Adrenal gland (tissue), 12 donors: ENCODE data around the gene SIT1. TPM values are rescaled to one million over a fixed set of nuclear protein-coding genes. Genes with fewer than 3 reads are reported as not detected.

ENCODE experiments used
- DNase-seq, 7 donors: peaks; one replicate each; pipeline ENCODE4 v3.0.0-alpha.2; 2019 to 2020
- H3K27ac ChIP-seq, 5 donors: fragments of 200-600 bp; sonication (generic) in 4 of 5; 1 replicate in 3 of 5; 2 replicates in 2 of 5; pipeline versions ENCODE4 v1.5.1 to v1.8.0; 2016 to 2020; ENCODE audit warnings: mild to moderate bottlenecking in 1 of 5
- H3K27me3 ChIP-seq: fragments of 200-600 bp; 2 replicates; pipeline ENCODE4 v1.8.0; 2021
- H3K36me3 ChIP-seq, 2 donors: fragments of 200-600 bp; replicated peaks in 1 of 2; 1 replicate in 1 of 2; 2 replicates in 1 of 2; pipeline versions ENCODE4 v1.5.1 to v1.8.0; 2018 to 2022
- H3K4me1 ChIP-seq, 2 donors: fragments of 200-600 bp; replicated peaks in 1 of 2; 1 replicate in 1 of 2; 2 replicates in 1 of 2; pipeline versions ENCODE4 v1.5.1 to v1.8.0; 2018 to 2021
- H3K4me3 ChIP-seq, 4 donors: fragments of 200-600 bp; sonication (generic) in 3 of 4; one replicate each; pipeline ENCODE4 v1.5.1; 2016 to 2018
- H3K9me3 ChIP-seq, 3 donors: fragments of 200-600 bp; sonication (generic) in 1 of 3; replicated peaks in 1 of 3; 1 replicate in 2 of 3; 2 replicates in 1 of 3; pipeline versions ENCODE4 v1.5.1 to v1.8.0; 2016 to 2021
- POLR2A ChIP-seq, 2 donors: fragments of 450-650 bp; IDR thresholded peaks; one replicate each; pipeline ENCODE4 v1.6.1; 2017; ENCODE audit warnings: antibody characterized with exemption in 2 of 2, mild to moderate bottlenecking in 2 of 2, moderate library complexity in 1 of 2
- WGBS, 4 donors: extraction: QIAGEN DNeasy Blood & Tissue Kit in 2 of 4; methylation state at CpG; one replicate each; pipeline versions ENCODE4 v1.1.5 to v1.1.7; 2013 to 2017; 5-methylcytosine and 5-hydroxymethylcytosine counted together
- intact Hi-C, 2 donors: fragments of 100-400 bp; cut with DNase I; formaldehyde crosslinking; loops; one replicate each; pipeline versions ENCODE4 v1.14.1 to v1.15.0; 2022 to 2023
- polyA plus RNA-seq, 3 donors: library from polyadenylated mRNA; stranded (reverse); fragments of 200-250 nt in 2 of 3; fragments of 350-450 nt in 1 of 3; fragmentation: Illumina TruSeq in 1 of 3; extraction: RNeasy Lipid Tissue Mini Kit (QIAGEN cat#74804) in 1 of 3; gene quantifications; one replicate each; pipeline ENCODE4 v1.2.3, GENCODE V29; 2013 to 2014
- total RNA-seq, 9 donors: library from RNA; depleted of rRNA in 4 of 9; stranded (reverse); fragments of >200 nt in 4 of 9; fragments of 120-200 nt in 1 of 9; fragmentation: NEBNext Ultra II Directional in 1 of 9; extraction: Animal tissue kit (Norgen Biotek cat#: 25700) in 1 of 9; gene quantifications; one replicate each; pipeline versions ENCODE4 v1.1.0 to v1.2.4, GENCODE V29; 2013 to 2023
- TF ChIP-seq, protein P1 (sequence below), 6 experiments: fragments of 450-650 bp in 4 of 6; fragments of 200-600 bp in 2 of 6; sonication (generic) in 1 of 6; IDR thresholded peaks; 1 replicate in 5 of 6; 2 replicates in 1 of 6; pipeline versions ENCODE4 v1.5.1 to v1.8.0; 2016 to 2021; ENCODE audit warnings: antibody characterized with exemption in 6 of 6, mild to moderate bottlenecking in 2 of 6, moderate library complexity in 1 of 6
- donor health status: healthy with polysubstance abuse.
- donor health status: Bipolar disorder and iron deficiency.
- donor health status: DM: yes; HTN: yes; CAD: no.
- donor health status: DM: no; HTN: no; CAD: no.
- donor health status: DM: no; HTN: no; CAD: no.
- donor health status: DM: yes; HTN: yes; CAD: no.

The SIT1 gene
- total and polyA plus RNA-seq, 12 donors = 0.06 to 2.1 (median 0.83) TPM; not detected in 2

DNA sequence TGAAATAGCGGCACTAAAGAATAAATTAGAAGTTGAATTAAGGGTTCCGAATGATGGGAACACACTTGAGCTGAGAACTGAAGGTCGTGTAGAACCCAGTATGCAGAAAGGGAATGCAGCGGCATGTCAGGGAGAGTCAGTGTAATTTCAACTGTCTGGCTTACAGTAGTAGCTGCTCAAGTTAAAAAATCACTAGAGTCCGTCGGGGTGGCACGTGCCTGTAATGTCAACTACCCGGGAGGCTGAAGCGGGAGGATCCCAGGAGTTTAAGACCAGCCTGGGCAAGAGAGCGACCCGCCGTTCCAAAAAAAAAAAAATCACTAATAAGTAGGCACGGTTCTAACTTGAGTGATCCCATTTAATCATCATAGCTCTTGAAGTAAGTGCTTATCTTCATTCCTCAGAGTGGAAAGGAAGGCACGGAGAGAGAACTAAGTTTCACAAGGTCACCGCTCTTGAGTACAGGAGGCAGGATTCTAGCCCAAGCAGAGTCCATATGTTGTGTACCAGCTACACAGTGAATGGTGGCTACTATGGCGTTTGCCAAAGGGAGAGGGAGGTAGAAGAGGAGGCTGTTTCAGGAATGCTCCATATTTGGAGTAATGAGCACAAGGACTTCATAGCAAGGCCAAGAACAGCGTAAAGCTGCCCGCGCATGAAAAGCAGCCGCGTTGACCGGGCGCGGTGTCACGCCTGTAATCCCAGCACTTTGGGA is 6.3 kb upstream of the SIT1 start:
- Histone ChIP-seq H3K36me3 (peaks cover 0 to 4% of the 10 kb centered on the region in 2 donors), H3K9me3 (no peaks in the 10 kb centered on the region), H3K27ac (peak overlapping the region; percentile 80 to 97 (median 95)), H3K4me3 (peak overlapping the region in 1 of 4 donors; percentile 46), H3K27me3 (no peaks in the 10 kb centered on the region), H3K4me1 (peaks cover 6 to 41% of the 10 kb centered on the region in 2 donors)
- TF ChIP-seq, protein P1, sequence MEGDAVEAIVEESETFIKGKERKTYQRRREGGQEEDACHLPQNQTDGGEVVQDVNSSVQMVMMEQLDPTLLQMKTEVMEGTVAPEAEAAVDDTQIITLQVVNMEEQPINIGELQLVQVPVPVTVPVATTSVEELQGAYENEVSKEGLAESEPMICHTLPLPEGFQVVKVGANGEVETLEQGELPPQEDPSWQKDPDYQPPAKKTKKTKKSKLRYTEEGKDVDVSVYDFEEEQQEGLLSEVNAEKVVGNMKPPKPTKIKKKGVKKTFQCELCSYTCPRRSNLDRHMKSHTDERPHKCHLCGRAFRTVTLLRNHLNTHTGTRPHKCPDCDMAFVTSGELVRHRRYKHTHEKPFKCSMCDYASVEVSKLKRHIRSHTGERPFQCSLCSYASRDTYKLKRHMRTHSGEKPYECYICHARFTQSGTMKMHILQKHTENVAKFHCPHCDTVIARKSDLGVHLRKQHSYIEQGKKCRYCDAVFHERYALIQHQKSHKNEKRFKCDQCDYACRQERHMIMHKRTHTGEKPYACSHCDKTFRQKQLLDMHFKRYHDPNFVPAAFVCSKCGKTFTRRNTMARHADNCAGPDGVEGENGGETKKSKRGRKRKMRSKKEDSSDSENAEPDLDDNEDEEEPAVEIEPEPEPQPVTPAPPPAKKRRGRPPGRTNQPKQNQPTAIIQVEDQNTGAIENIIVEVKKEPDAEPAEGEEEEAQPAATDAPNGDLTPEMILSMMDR (IDR thresholded peaks at IDR 0.05) = no peak
- TF ChIP-seq POLR2A (IDR thresholded peaks at IDR 0.05) = no peak
- peak in 1 of 7 donors; percentile 49 for DNase-seq
- 17 to 26% (median 19%) methylated on average over 25 of the region's 25 CpGs for WGBS, 4 donors
- intact Hi-C loops = no loop called here

DNA sequence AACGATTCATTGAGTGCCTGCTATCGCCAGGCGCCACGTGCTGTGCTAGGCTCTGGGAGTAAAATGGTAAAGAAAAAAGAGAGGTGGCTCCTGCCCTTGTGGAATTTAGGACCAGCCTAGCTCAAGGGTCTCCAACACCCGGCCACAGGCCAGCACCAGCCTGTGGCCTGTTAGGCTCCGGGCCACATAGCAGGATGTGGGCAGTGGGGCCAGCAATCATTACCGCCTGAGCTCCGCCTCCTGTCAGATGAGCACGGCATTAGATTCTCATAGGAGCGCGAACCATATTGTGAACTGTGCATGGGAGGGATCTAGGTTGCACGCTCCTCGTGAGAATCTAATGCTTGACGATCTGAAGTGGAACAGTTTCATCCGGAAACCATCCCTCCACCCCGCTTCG is 5.6 kb upstream of the SIT1 start:
- Histone ChIP-seq H3K27ac (peak overlapping the region in 1 of 5 donors; percentile 97), H3K9me3 (no peaks in the 10 kb centered on the region), H3K27me3 (no peaks in the 10 kb centered on the region), H3K4me1 (peaks cover 6 to 36% of the 10 kb centered on the region in 2 donors), H3K4me3 (no peak overlapping the region), H3K36me3 (peaks cover 0 to 4% of the 10 kb centered on the region in 2 donors)
- no peak for DNase-seq
- TF ChIP-seq, protein P1 (IDR thresholded peaks at IDR 0.05) = no peak
- TF ChIP-seq POLR2A (IDR thresholded peaks at IDR 0.05) = no peak
- intact Hi-C loops = no loop called here
- 79 to 84% (median 81%) methylated on average over 17 of the region's 17 CpGs for WGBS, 4 donors

DNA sequence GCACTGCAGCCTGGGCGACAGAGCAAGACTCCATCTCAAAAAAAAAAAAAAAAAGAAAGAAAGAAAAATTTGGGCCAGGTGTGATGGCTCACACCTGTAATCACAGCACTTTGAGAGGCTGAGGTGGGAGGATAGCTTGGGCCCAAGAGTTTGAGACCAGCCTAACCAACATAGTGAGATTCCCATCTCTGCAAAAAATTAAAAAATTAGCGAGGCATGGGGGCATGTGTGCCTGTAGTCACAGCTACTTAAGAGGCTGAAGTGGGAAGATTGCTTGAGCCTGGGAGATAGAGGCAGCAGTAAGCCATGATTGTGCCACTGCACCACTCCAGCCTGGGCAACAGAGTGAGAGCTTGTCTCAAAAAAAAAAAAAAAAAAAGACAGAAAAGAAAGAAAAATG is 2.9 kb upstream of the SIT1 start:
- WGBS, 4 donors = 89 to 100% (median 94%) methylated on average over 2 of the region's 2 CpGs
- H3K4me1 ChIP-seq = peaks cover 6 to 16% of the 10 kb centered on the region in 2 donors
- H3K4me3 ChIP-seq = no peak overlapping the region
- TF ChIP-seq, protein P1 (IDR thresholded peaks at IDR 0.05) = no peak
- TF ChIP-seq POLR2A (IDR thresholded peaks at IDR 0.05) = no peak
- H3K27me3 ChIP-seq = no peaks in the 10 kb centered on the region
- intact Hi-C loops = no loop called here
- no peaks in the 10 kb centered on the region for H3K9me3 ChIP-seq
- H3K27ac ChIP-seq = no peak overlapping the region
- peak in 1 of 7 donors; percentile 20 for DNase-seq
- no peaks in the 10 kb centered on the region for H3K36me3 ChIP-seq

DNA sequence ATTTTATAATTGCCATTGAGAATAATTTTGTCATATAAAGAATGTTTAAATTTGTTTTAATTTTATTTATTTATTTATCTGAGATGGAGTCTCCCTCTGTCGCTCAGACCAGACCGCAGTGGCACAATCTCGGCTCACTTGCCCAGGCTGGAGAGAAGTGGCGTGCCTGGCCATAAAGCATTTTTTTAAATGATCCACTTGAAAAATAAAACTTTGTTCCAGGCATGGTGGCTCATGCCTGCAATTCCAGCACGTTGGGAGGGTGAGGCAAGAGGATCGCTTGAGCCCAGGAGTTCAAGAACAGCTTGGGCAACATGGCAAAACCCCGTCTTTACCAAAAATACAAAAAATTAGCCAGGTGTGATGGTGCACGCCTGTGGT is 2.1 kb upstream of the SIT1 start:
- peak in 1 of 7 donors; percentile 18 for DNase-seq
- intact Hi-C loops = no loop called here
- TF ChIP-seq, protein P1 (IDR thresholded peaks at IDR 0.05) = no peak
- TF ChIP-seq POLR2A (IDR thresholded peaks at IDR 0.05) = no peak
- no peaks in the 10 kb centered on the region for H3K27me3 ChIP-seq
- H3K9me3 ChIP-seq = no peaks in the 10 kb centered on the region
- H3K4me1 ChIP-seq = peaks cover 6 to 16% of the 10 kb centered on the region in 2 donors
- no peaks in the 10 kb centered on the region for H3K36me3 ChIP-seq
- no peak overlapping the region for H3K4me3 ChIP-seq
- WGBS, 4 donors = 75 to 91% (median 85%) methylated on average over 8 of the region's 8 CpGs
- H3K27ac ChIP-seq = peak overlapping the region in 1 of 5 donors; percentile 62
